Stimulated activated CD4-positive, alpha-beta T cell treated with anti-CD3 and anti-CD28 coated beads, Interleukin-1b, Interleukin-23, amount 100 ng/mL, for 4 hours (primary cell): ENCODE data around the gene DNAJC27.
A peak's percentile ranks its signal among the peaks of the same experiment; 100 is the strongest.

Experiments used
- DNase-seq, 2 donors: peaks; one replicate each; pipeline ENCODE4 v3.0.0-alpha.2; 2020; ENCODE audit warnings: low read depth in 2 of 2

The DNAJC27 gene

DNA sequence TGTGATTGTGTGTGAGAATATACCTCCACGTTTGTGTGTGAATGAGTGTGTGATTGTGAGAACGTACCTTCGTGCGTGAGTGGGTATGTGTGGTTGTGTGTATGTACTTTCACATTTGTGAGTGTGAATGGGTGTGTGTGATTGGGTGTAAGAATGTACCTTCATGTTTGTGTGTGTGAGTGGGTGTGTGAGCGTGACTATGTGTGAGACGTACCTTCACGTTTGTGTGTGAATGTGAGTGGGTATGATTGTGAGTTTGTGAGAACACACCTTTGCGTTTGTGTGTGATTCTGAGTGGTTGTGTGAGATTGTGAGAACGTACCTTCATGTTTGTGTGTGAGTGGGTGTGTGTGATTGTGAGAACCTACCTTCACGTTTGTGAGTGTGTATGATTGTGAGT, 45.9 kb downstream of the DNAJC27 start:
- DNase-seq = no peak

DNA sequence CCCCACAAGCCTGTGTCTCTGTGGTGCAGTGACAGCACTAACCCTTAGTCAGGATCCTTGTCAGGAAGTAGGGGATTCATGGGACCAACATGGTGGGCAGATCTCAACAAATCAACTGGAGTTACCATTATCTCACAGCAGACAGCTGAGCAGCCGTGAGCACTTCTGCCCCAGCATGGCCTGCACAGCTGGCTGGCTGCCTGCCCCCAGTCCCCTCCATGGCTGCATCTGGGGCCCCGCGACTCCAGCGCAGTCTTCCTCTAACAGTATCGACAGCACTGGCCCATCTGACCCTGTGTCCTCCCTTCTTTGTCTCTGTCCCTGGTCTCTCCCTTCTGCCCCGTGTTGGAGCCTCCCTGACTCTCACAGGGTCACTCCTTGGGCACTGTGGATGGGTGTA, 47.0 kb downstream of the DNAJC27 start:
- DNase-seq = no peak

DNA sequence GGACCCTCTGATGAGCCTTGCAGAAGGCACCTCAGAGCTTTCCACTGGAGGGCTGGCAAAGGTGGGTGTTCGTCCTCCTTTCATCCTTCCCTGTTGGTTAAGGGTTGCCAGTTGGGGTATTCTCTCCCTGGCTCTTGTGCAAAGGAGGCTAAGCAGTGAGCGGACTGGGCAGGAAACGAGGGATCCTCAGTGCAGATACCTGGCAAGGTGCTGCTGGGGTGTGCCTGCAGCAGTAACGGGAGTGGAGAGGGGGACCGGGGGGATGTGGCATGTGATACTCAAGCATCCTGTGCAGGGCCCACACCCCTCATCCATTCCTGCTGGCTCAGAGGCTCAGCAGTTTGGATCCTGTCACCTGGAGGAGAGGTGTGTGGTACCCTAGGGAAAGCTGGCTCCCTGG, 47.5 kb downstream of the DNAJC27 start:
- no peak for DNase-seq

DNA sequence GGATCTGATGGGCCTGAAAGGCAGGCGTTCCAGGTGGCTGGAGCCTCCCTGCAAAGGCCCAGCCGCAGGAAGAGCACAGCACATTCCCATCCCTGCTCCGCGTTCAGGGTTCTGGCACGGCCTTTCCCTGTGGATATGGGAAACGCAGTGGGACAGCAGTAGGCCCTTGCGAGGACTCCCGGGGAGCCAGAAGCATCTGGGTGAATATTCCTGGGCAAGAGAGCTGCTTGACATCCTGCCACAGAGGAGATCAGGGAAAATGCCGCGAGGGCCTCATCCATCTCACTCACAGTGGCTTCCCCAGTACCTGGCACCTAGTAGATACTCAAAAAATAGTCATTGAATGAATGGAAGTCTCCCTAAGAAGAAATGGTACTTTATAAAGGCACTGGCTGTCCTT, 48.6 kb downstream of the DNAJC27 start:
- DNase-seq = no peak

DNA sequence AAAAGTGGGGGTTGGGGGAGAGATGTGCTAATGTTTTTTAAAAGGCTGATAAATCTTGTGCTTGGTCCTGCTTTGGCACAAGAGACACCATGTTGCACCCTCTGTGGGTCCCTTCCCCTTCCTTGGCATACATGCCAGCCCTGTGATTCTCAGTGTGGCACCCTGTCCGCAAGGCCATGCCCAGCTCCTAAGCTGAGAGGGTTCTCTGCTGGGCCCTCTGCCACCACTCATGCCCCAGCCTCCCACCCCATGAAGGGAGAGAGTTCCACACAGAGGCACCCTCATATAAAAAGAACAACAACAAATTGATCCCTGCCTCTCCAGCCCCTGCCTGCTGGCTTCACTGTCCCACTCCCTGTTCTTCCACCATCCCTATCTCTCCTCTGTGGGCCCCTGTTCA, 49.2 kb downstream of the DNAJC27 start:
- no peak for DNase-seq

DNA sequence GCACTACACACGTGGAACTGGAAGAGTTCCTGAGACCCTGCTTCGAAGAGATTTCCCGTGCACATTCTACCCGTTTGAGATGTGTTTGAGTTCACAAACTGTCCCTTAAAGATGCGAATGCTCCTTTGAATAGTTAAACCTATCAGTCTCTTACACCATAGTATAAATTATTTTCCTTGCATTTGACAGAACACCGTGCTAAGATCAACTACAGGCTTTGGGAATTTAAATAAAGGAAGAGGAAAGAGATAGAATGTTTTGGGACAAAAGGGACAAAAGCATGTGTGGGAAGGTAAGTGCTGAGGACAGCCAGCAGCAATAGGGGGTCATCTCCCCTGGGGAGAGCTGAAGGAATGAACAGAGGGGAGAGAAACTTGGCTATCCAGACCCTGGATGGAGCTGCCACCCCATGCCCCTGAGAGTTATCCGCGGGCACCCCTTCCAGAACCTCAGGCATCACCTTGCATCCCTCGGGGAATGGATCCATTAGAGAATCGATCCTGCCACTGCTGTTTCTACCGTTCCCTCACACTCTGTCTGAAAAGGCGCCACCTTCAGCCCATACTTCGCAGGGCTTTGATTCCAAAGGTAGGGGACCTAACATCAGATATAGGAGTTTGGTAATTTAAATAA, 50.8 kb downstream of the DNAJC27 start:
- DNase-seq = no peak

DNA sequence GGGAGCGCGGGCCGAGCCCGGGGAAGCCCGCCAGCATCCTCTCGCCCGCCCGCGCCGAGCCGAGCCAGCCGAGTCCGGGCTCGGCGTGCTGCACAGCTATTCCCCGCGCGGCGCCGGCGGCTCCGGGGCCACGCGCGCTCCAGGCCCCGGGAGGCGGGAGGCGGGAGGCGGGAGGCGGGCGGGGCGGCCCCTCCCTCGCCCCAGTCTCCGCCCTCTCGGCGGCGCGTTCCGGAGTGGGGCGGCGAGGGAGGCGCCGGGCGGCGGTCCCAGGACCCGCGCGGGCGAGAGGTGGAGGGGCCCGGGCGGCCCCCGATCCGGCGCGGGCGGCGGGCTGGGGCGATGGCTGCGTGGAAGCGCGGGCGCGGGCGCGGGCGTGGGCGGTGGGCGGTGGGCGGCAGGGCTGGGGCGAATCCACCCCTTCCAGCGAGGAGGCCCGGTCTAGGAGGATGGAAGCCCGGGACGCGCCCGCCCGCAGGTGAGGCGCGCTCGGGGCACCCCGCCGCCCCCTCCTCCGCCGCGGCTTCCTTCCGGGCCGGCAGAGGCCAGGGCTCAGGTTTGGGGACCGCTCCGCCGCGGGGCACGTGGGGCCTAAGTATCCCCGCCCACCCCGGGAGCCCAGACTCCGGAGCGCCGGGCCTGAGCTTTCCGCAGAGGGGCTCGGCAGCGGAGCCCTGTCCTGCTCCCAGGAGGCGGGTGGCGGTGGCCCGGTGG, 51.5 kb downstream of the DNAJC27 start, which contains the start of gene ADCY3:
Gene ADCY3 (minus strand): TSS at position 140 of the 711 bp plus-strand sequence. CDS start 1,250 bp downstream, outside the sequence.
- peak; percentile 42 to 58 for DNase-seq

DNA sequence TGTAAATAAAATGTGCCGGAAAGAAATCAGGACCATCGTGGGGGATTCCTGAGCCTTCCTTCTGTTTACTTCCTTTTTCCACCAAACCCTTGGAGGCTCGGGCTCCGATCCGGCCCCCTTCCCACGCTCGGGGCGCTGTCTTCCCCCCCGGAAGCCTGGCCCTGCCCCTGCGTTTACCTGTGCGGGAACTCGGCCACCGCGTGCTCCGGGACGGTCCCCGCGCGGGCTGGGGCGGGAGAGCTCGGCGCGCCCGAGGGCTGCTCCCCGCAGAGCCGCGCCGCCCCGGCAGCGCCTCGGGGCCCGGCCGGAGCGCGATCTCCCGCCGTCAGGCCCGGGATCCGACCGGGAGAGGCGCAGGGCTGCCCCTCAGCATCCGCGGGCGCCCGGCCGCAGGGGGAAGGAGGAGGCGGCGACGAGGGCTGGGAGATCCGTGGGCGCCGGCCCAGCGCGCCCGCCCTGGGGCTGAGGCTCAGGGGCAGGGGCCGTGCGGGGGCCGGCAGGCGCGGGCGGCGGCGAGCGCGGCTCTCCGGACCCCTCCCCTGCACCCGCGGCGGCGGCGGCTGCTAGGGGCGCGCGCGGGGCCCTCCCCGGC, 52.2 kb downstream of the DNAJC27 start:
- peak in 1 of 2 donors; percentile 39 for DNase-seq

DNA sequence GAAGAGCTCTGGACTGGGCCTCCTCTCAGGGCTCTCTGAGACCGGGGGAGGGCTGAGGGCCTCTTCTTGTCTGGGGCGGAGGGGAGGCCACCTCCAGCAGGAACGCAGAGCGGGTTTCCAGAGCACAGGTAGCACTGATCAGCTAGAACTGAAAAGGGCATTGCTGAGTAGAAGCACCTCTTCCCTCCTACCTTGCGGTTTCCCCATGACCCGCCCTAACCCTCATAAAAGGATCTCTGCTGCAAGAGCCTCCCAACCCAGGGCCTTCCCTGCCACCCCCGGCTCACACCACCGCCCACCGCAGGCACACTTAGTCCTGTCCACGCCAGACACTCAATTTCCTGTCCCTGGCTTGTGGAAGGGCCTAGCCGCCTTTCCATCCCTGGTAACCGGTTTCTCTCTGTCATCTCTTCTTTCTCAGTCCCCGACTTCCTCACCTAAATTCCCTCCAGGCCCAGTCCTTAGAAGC, 52.7 kb downstream of the DNAJC27 start:
- peak; percentile 34 to 35 for DNase-seq

DNA sequence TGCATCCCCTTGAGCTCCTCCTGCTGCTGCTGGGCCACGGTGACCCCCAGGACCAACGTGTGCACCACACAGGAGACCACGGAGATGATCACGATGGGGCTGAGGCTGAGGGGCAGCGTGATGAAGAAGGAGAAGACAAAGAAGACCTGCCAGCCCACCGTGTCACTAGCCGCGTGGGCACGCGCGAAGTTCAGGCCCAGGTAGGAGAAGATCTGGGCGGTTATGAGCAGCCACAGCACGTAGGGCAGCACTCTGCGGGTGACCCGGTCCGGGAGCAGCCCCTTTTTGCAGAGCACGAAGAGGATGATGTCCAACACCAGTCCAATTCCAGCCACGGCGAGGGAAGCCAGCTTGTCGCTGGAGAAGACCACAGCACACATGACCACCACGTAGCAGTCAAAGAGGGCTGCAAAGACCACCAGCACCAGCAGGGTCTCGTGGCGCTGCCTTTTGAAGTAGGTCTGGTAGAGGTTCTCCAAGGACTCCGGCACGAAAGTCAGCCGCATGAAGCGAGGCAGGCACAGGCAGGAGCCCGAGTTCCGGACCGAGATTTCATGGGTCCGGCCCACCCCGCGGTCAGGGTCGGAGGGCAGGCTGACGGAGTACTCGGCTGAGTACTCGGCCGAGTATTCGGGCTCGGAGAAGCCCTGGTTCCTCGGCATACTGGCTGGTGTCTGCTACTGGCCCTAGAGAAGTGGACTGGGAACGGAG, 53.3 kb downstream of the DNAJC27 start:
- DNase-seq = no peak

DNA sequence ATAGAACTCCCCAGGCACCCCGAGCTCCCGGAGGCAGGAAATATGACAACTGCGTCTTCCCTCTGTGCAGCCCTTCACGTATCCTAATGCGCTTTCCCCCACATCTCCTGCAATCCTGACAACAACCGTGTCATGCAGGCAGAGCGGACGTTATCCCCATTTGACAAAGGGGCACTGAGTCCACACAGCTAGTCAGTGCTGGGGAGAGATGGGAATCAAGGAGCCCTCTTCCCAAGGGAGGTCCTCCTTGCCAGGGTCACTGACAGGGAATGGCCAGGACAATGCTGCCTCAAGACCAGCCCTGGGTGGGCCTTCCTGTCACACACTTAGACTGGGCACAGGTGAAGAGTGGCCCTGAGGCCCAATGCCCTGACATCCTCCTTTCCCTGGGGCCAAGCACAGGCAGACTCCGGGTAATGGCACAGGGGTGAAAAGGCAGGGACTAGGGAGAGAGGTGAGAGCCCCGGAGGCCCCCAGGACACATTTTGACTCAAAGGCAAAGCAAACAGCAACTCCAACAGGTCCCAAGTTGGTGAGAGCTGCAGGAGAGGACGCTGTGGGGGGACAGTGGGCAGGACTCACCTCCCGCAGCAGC, 53.9 kb downstream of the DNAJC27 start:
- DNase-seq = no peak

DNA sequence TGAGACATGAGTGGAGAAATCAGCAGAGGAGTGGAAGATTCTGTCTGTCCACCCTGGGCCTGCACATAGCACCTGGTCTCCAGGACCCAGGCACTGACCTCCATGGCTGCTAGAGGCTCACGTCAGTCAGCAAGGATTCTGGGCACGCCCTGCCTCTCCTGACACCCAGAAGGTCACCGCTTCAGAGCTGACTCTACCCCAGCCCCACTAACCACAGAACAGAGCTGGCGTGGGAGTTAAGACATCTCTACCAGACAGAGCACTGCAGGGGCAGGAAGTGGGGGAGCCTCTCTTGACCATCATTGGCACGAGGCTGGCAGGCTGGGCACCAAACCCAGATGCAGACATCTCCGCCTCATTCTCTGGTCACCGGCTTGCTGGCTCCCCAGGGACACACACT, 54.7 kb downstream of the DNAJC27 start:
- DNase-seq = no peak

DNA sequence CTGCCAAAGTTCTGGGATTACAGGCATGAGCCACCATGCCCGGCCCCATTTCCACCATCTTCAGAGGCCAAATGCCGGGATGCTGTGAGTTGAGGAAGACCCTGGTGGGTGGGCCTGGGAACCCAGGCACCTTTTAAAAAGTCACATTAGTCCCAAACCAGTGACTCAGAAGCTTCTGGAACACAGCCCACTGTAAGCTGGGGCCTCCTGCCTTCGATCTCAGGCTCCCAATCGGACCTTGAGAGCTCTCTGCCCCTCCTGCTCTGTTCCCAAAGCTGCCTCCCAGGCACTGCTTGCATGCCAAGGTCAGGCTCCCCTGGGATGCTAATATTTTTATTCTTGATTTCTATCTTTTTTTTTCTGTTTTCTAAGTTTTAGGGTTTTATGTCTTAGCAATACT, 56.0 kb downstream of the DNAJC27 start:
- no peak for DNase-seq

DNA sequence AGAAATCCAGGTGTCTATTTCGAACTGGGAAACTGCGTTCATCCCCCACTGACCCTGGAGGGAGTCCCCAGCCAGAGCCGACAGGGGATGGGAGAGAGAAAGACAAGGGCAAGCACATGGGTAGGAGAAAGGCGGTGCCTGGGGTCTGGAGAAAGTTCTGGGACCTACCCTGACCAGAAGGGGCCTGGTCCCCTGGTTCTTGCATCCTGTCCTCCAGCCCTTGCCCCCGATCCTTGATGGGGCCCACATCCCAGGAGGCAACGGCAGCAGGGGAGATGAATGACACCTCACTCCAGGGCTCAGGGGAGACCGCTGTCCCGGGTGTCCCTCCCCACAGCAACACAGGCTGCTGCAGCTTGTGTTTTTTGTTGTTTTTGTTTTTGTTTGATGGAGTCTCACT, 56.6 kb downstream of the DNAJC27 start:
- DNase-seq = no peak

DNA sequence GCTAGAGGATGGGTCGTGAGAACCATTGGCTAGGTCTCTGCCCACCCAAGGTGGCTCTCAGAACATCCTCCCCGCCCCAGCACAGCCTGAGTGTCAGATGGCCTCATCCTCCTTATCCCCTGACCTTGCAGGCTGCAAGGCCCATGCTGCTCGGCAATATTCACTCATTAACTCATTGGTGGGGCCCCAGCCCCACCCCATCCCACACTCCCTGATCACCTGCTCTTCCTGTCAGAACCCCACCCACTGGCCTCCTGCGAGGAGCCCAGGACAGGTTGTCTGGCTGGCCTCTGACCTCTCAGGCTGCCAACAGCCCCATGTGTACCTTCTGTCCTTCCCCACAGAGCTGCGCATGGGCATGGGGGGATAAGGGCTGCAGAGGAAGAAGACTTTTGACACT, 57.0 kb downstream of the DNAJC27 start:
- no peak for DNase-seq

DNA sequence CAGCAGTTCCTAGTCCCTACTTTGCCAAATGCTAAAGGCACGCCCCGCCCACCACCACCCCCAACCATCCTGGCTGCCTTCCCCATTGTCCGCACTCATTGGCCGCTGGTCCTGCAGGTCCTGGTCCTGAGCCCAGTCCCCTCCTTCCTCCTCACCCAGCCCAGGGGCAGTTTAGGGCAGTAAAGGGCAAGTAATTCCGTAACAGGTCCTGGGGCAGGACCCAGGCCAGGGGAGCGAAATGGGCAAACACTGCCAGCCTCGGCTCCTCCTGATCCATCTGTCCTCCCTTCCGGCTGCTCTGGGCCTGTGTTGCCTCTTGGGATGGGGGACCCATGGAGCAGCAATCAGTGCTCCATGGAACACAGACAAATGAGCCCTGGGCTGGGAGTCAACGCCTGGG, 57.8 kb downstream of the DNAJC27 start:
- DNase-seq = no peak

DNA sequence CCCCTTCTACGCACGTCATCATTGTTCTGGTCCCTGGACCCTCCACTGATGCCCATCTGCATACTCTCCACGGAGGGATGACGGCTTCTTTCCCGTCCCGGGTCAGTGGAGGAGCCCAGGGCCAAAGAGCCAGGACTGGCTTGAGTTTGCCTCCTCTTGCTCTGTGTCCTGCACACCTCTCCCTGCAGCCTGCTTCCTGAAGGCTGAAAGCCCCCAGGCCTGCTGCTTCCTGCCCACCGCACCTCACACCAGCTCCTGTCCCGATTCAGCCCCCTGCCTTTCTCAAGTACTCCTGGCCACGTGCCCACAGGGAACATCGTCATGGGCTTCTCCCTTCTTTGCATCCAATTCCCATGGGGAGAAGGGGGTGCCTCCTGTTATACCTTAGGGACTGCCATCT, 58.8 kb downstream of the DNAJC27 start:
- DNase-seq = no peak

DNA sequence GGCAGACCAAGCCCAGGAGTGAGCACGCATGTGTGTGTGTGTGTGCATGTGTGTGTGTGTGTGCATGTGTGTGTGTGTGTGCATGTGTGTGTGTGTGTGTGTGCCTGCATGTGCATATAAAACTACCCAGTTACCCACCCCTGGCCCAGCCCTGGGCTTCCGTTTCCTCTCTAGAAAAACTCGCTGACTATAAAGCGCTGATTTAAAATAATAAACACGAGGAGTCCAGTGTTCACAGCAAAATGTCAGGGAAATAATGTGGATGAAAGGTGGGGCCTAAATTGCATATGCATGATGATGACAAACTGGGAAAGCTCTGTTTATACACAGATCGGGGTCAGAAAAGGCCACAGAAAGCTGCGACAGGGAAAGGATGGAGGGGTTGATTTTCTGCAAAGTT, 59.2 kb downstream of the DNAJC27 start:
- no peak for DNase-seq

DNA sequence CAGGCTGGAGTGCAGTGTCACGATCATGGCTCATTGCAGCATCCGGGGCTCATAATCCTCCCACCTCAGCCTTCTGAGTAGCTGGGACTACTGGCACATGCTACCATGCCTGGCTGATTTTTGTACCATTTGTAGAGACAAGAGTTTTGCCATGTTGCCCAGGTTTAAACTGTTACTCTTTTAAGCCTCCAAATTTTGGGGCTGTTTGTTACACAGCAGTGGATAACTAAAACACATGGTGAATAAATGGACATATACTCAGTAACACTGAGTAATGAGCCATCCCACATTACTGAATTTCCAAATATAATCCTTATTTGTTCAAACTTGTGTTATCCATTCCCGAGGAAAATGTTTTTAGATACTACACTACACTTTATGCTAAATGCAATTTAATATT, 61.5 kb downstream of the DNAJC27 start:
- DNase-seq = no peak

DNA sequence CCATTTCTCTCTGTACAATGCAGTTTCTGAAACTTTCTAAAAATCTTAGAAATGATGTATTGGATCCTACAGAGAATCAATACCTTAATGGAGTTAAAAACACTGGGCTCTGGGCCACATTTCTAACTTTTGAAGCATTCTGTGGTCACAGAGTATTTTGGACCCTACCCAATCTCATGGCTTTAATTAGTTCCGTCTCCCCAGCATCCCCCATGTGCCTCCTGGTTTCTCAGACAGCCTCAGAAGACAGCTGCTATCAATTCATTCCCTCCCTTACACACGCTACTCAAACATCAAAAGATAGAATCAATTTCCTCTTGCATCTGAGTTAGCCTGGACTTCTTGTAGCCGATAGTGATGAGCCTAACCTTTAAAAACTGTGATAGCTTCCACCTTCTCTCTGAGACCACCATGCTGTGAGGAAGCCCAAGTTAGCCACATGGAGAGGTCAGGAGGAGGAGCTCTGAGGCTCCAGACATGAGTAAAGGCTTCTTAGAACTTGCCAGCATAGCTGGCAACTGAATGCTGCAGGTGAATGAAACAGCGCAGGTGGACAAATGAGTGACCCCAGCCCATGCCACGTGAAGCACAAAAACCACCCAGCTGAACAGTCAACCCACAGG, 62.1 kb downstream of the DNAJC27 start:
- no peak for DNase-seq

DNA sequence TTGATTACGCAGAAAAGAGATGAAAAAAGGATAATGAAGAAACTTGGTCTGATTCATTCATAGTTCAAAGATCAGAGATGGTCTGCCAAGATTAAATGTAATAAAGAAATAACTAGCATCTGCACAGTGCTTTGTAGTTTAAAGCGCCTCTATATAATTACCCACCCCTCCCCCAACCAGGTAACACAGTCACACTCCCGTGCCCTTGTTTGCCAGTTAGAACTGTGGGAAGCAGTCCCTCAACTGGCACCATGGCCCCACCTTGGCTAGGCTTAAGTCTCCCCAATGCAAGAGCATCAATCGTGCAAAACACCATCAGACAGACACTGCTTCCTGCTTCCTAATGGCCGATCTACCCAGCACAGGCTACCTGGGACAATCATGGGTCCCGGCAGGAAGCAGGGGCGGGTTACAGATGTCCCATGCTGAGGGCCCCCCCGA, 63.3 kb downstream of the DNAJC27 start:
- DNase-seq = no peak

DNA sequence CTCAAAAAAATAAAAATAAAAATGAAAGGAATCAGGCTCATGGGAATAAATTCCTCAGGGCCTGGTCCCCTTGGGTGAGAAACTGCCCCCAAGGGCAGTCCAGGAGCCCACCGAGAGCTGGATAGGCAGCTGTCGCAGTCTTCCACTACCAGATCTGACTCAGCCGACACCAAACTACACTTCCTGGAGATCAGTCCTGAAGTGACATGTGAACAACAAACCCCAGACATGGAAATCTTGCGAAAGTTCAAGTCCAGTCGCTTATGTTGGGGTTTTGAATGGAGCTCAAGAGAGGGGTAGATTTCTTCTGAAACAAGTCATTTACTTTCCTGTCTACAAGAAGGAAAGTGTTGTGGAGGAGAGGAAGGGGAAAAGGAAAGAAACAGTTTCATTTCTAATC, 64.6 kb downstream of the DNAJC27 start:
- DNase-seq = no peak
